Skeletal muscle cell (primary cell): ENCODE data around the gene WNT9A.
A peak's percentile ranks its signal among the peaks of the same experiment; 100 is the strongest.
"Not testable (repeated sequence)": the region's sequence is repeated elsewhere in the genome, so short reads cannot be mapped to it uniquely, and the experiment has no call there.

Experiments
- DNase-seq: peaks from one replicate; pipeline ENCODE4 v3.0.0-alpha.2; 2010; ENCODE audit warnings: low read depth
- H3K4me3 ChIP-seq: 2 replicates; pipeline ENCODE4 v1.5.1; 2011; ENCODE audit warnings: low read depth, mild to moderate bottlenecking, control low read depth, low read length, moderate library complexity

Gene WNT9A

DNA sequence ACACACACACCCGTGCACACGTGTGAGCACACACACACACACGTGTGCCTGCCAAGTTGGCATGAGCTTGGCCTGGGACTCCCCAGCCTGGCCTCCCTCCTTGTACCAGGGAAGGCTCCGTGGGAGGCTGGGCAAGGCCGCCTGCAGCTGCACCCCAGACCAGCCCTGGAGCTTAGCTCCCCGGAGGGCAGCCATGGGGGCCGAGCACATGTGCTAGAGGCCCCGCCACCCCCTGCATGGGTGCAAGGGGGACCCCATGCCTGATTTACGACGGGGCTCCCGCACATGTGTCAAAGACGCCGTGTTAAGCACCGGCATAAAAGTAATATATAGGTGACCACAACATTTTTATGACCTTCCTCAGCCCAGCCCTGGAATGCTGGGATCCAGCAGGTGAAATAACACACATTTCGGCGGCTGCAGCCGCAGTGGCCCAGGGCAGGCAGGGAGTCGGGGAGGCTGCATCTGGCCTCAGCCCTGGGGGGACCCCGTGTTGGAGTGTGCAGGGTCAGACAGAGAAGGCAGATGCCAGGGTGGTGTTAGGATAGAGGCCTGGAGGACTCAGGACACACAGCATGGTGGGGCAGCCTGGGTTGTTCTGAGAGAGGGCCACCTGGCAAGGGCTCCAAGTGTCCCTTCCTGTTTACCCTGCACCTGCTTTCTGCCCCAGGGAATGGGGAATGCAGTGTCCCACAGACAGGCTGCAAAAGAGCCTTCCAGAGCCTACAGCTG is 56.3 kb downstream of the WNT9A start:
- no peak for DNase-seq
- H3K4me3 ChIP-seq: no peak overlapping the region

DNA sequence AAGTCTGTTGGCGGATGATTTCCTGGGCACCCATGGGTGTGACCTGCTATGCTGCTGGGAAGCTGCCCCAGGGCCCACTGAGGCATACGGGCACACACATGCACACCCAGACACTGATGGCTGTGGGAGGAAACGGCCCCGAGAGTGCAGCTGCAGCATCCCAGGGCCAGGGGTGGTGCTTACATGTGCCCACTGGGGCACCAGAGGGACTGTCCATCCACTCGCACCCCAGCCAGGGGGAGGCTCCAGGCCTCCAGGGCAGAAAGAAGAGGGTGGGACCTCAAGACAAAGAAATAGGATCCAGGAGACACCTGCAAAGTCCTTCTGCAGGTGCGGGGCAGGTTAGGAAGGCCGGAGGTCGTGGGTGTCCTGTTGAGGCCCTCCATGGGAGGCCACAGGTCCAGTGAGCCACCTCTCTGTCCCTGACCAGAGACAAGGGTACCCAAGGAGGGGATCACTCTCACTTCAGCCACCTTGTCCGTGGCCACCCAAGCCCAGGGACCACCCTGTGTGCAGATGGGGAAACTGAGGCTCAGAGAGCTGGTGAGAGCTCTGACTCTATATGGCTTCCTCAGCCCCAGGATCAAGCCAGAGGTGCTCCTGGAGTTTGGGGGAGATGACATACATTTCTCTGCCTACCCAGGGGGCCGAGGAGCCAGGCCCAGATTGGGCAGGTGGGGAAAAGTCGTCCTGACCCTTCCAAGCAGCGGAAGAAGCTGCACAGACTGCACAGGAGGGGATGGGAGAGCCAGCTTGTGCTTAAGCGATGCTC is 57.1 kb downstream of the WNT9A start:
- H3K4me3 ChIP-seq: no peak overlapping the region
- no peak for DNase-seq

DNA sequence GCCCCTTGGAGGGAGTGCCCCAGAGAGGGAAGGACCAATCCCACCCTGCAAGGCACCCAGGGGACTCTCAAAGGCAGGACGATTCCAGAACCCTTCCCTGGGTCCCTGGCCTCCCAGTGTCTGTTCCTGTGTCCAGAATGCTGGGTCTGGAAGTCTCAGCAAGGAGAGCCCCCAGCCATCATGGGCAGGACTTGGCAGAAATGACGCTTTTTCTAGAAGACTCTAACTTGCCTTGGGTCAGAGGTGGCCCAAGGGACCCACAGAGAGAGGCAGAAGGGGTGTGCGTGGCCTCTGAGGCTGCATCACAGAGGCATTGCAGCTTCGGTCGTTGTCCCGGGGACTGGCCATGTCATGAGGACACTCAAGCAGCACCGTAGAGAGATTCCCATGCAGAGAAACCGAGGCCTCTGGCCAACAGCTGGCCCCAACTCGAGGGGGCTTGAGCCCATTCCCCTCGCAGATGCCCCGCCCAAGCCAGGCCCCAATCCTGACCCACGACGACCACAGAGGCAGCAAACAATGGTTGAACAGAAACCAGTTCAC is 57.8 kb downstream of the WNT9A start:
- H3K4me3 ChIP-seq: no peak overlapping the region
- DNase-seq: no peak

DNA sequence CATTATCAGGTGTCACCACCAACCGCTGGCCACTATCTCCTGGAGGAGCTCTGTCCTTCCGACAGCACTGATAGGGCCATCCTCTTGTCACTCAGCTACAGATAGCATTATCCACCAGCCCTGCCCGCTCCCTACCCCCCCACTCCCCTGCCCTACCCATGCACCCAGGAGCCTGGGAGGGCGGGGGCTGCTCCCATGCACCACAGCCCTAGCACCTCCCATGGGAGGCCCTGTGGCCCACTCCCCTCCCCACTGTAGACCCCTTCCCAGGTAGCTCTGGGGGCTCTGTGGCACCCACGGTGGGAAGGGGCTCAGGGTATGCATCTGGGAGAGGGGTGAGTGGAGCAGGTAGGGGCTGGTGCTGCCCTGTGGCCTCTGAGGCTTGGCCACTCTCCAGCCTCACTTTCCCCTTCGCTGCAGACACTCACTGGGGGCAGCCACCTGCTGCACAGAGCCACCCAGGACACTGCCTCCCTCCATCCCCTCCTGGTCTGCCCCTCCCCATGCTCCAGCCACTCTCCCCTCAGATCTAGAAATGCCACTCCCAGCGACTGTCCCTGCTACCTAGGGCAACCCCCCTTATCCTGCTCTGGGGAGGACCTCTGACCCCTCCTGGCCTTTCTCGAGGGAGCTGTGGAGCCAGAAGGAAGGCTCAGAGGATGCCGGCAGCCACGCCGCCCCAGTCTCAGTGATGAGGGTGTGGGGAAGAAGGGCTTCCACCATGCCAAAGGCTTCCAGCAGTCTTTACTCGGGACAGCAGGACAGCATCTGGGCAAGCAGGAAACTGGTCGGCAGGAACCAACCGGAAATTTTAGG is 58.5 kb downstream of the WNT9A start:
- no peak overlapping the region for H3K4me3 ChIP-seq

DNA sequence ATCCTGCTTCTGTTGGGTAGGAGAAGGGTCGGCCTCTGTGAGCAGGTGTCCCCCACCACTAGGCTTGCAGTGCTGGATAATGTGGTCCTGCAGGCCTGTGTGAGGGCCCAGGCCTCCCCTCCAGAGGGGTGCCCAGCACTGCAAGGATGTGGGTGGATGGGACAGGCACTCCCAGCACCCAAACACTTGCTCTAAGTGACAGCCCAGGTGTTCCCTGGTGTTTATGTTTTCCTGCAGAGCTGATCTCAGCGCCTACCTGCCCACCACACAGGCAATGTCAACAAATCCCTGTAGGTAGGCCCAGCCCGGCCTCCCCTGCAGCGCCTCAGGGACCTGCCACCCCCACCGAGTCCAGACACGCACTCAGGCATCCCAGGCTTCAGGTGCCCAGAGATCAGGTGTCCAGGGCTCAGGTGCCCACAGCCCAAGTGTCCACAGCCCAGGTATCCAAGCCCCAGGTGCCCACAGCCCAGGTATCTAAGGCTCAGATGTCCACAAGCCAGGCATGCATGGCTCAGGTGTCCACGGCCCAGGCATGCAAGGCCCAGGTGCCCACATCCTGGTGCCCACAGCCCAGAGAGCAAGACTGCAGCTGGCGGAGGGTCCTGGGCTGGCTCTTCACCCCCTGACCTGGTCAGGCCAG is 59.2 kb downstream of the WNT9A start:
- H3K4me3 ChIP-seq: no peak overlapping the region
- DNase-seq: no peak

More for the DNA sequence above, 58.5 kb downstream of the WNT9A start:
- DNase-seq: no peak

DNA sequence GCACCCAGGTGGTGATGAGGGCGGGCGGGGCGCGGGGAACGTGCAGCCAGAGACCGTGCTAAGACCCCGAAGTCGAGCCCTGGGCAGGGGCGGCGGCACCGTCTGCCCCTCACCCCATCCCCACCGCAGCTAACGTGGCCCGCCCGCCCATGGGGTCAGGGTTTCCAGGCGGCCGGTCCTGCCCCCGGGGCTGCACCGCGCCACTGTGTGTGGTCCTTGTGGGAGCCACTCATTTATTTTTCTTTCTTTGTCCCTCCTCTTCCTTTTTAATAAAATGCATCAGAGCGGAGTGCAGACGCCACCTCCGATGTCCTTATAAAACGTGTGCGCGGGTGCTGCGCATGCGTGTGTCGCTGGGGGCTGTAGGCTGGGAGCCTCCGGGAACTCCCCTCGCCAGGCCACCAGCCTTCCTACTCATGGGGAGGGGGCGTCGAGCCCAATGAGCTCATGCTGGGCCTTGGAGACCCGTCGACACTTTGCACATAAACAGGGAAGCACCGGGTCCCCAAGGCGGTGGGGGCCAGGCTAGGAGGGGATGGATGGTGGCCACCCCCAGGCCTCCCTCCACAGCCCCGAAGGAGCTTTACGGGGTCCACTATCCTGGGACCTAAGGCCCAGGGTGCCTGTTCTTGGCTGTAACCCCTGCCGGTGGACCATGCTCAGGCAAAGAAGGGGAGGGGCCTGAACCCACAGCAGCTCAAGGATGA is 59.9 kb downstream of the WNT9A start:
- H3K4me3 ChIP-seq: peak overlapping the region; percentile 10
- no peak for DNase-seq

DNA sequence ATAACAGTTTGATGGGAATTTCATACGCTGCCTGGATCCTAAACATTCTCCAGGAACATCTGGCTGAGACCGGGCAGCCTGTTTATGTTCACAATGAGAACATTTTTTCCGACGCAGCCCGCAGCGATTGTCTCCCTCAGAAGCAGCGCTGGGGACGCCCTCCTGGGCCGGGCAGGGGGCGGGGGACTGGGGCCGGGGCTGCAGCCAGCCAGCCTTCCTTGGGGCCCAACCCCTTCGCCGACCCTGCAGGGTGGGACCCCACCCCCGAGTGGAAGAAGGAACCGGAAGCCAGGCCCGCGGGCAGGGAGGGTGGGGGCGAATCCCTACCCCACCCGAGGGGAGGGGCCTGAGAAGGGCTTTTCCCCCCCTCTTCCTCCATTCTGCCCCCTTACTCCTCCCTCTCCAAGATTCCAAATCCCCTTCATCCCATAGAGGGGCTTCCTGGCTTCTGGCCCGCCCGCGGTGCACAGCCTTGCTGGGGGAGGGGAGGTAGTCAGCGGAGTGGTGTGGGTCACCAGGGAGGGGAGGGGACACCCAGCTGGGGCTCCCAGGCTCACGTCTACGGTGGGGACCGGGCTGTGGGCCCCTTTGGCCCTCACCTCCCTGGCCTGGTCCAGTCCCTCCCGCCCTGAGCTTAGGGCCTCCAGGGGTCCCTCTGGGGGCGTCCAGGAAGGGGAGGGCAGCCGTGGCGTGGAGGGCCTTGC is 60.6 kb downstream of the WNT9A start:
- DNase-seq: no peak
- H3K4me3 ChIP-seq: peak overlapping the region; percentile 10

DNA sequence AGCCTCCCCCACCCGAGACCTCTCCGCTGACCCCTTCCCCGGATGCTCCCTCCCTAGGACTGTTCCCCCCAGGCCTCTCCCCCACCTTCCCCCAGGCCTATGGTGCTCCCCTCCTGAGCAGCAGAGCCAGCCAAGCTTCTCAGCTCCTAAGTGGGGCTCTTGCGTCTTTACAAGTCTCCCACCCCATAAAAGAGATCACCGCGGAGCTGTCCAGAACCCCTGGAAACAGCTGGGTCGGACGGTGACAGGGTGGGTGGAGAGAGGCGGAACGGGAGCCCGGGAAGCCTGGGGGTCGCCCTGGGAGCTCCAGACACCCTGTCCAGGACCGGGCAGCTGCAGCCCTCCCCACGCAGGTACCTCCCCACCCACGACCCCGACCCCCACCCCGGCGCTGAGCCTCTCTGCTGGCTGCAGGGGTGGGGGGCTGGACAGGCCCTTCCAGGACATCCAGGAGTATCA is 61.2 kb downstream of the WNT9A start:
- DNase-seq: no peak
- no peak overlapping the region for H3K4me3 ChIP-seq

DNA sequence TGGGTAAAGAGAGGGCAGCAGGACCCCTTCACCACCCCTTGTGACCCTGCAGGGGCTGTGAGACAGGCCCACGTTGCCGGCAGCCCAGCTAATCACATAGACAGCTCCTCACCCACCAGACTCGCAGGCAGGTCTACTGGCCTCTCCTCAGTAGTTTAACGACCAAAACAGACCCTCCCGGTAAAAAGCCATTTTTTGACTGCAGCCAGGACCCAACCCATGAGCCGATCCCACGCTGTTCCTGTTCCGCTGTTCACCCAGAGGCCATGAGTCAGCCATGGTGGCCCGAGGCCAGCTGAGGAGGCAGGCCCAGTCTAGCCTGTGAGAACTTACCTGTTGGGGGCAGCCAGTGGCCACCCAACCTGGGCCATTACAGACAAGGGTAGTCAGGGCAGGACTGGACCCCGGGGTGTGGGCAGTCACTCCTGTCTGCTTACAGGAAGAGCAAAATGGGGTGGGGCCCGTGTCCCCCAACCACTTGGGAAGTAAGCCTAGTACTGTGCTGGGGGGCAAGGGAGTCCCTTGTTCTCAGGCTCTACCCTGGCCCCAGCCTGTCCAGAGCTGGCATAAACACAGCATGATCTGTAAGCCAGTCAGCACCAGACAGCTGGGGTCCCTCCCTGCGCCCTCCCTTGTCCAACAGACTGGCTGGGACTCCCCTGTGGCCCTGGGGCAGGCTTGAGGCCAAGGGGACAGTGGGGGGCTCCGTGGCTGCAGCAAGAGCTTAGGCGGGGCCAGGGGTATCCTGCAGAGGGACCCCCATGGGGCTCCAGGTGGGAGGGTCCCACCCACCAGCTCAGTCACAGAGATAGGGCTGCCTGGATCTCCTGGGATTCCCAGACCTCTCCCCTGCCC is 61.9 kb downstream of the WNT9A start:
- no peak overlapping the region for H3K4me3 ChIP-seq

DNA sequence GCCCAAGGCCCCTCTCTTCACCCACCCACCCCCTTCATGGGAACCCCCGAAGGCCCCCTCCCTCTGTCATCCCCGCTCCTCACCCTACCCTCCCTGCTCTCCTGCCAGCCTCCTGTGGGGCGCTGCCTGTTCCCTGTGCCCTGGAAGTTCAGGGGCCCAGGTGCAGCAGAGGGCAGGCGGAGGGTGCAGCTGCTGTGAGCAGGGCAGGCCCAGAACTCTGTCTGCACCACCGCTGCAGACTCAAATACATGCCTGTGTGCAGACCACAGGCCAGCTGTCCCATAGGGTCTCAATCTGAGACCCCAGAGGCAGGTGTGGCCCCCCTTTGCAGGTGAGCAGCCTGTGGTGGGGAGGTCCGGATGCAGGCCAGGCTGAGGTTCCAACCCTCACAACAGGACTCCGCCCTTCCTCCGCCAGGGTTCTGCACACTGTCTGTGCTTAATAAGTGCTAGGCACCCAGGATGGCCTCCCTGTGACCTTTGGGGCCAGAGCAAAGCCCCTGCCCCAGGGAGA is 62.5 kb downstream of the WNT9A start:
- no peak overlapping the region for H3K4me3 ChIP-seq
- DNase-seq: no peak

More for the DNA sequence above, 61.9 kb downstream of the WNT9A start:
- no peak for DNase-seq

DNA sequence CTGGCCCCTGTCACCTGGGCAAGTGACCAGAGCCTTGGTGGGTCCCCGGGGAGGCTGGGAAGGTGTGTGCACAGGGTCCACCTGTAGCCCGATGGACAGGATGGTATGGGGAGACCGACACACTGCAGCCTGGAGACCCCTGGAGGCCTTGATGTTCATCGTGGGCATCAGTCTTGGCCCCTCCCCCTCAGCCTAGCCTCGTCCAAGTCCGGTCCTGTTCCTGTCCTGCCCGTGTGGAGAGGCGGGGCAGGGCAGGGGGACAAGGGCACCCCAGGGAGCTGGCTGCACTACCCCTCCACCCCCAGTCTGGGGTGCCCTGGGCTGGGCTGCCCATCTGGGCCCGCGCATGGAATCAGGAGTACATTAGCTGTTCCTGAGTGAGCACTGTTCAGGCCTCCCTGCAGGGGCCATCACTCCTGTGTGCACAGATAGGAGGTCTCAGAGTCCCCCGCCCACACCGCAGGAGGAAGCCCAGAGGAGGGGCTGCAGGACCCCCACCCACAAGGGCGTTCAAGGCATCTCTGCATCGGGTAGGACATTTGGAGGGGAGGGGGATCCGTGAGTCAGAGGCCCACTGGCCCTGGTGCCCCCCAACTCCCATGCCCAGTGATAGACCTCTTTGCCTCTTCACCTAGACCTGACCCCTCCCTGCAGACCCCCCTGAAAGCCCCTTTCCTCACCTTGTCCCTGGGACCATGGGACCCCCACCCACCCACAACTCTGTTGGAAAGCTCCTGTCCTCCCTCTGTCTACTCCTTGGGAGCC is 63.2 kb downstream of the WNT9A start:
- DNase-seq: no peak
- H3K4me3 ChIP-seq: no peak overlapping the region

DNA sequence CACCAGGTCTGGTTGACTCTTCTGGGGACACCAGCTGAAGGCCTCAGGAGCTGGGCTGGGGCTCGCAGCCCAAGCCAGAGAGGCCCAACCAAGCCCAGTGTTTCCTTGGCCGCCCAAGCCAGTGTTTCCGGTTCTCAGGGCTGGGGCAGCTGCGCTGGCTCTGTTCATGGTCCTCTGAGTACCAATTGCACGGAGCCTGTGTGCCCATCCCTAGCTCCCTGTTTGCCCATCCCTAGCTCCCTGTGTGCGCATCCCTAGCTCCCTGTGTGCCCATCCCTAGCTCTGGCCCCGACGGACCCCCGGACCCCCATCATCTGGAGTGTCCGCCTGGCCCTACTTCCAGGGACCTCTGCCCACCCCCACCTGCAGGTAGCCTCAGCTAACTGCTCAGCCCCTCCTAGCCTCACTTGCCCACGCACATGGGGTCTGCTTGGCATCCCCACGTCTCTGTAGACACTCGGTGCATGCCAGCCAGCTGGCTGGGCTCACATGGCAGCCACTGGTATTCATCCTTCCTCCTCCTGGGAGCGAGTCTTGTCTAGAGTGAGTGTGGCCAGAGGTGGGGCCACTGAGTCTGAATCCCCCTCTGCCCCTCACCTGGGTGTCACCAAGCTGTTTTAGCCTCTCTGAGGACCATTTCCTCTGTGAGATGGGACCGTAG is 64.0 kb downstream of the WNT9A start:
- DNase-seq: no peak
- H3K4me3 ChIP-seq: no peak overlapping the region

DNA sequence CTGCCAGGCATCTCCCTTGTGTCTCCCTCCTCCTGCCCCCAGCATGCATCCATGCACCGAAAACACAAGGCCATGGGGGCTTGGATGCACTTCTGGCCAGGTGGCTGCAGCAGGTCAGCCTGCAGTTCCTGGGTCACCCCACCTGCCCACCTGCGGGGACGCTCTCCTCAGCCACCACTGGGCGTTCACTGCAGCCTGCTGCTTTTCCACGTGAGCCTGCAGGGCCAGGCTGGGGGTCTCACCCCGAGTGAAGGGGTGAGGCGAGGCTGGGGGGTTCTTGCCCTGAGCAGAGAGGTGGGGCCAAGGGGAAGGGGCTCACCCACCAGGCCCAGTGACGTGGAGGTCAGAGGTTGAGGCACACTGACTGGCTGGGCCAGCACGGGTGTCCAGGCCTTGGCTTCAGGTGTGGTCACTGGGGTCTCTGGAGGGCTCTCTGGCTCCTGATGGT is 64.6 kb downstream of the WNT9A start:
- DNase-seq: no peak
- no peak overlapping the region for H3K4me3 ChIP-seq

DNA sequence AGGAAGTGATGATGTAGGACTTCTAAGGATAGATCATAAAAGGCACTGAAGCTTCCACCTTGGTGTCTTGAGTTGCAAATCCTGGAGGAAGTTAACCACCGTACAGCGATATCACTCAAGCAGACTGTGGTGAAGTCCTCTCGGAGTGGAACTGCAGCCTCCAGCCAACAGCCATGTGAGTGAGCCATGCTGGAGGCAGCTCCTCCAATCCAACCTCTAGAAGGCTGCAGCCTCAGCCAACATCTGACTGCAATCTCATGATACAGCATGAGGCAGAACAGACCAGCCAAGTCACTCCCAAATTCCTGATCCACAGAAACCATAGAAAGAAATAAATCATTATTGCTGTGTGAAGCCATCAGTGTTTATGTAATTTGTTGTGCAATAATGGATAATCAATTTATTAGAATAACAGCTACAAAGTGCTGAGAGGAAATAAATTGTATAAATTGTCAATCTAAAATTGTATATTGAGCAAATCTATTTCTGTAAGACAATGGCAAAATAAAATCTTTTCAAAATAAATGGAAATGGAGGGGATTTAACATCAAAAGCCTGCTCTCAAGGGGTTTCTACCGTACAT is 67.3 kb downstream of the WNT9A start:
- H3K4me3 ChIP-seq: no peak overlapping the region
- DNase-seq: no peak

DNA sequence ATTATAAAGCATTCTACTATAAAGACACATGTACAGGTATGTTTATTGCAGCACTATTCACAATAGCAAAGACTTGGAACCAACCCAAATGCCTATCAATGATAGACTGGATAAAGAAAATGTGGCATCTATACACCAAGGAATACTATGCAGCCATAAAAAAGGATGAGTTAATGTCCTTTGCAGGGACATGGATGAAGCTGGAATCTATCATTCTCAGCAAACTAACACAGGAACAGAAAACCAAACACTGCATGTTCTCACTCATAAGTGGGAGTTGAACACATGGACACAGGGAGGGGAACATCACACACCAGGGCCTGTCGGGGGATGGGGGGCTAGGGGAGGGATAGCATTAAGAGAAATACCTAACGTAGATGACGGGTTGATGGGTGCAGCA is 69.9 kb downstream of the WNT9A start:
- not testable (repeated sequence) for H3K4me3 ChIP-seq, DNase-seq
